HEK293T (cell line): ENCODE measurements around the gene LARP1B.

Experiments used
- ARNT ChIP-seq: fragments of 450-650 bp; IDR thresholded peaks from 2 replicates; pipeline ENCODE4 v1.6.1; 2017; ENCODE audit warnings: mild to moderate bottlenecking
- SUZ12 ChIP-seq: fragments of 450-650 bp; IDR thresholded peaks from 2 replicates; pipeline ENCODE4 v1.6.1; 2016; ENCODE audit warnings: mild to moderate bottlenecking
- ZNF384 ChIP-seq: fragments of 450-650 bp; IDR thresholded peaks from 2 replicates; pipeline ENCODE4 v1.6.1; 2016

GRCh38 chr4:128130621-128131020, 69.5 kb downstream of the LARP1B start:
- no peak for TF ChIP-seq SUZ12
- TF ChIP-seq ZNF384, result no peak
- TF ChIP-seq ARNT, result no peak
